Hepatic stellate cell (primary cell): ENCODE data around the gene SLC19A3.
"Not testable (repeated sequence)": the region's sequence is repeated elsewhere in the genome, so short reads cannot be mapped to it uniquely, and the experiment has no call there.

Source experiments
- DNase-seq: peaks from one replicate; pipeline ENCODE4 v3.0.0; 2011; ENCODE audit warnings: low spot score

SLC19A3 gene

DNA sequence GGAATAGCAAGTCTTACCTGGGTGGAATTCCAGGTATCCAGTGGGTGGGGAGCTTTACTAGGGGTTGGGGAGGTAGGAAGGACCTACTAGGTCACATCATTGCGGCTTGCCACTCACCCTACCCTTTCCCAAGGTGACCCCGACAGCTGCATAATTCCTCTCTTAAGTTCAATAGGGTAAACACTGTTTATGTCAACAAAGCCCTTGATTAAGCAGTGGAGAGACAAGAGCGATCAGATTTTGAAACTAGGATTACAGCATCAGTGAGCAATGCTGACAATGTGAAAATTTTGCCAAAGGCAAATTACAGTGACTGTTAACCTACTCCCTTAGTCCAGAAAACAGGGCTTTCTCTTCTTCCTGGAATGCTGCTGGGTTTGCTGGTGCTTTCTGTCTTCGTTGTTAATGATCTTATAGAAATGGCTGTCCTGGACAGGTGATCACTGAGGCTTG, 14.5 kb downstream of the SLC19A3 start:
- no peak for DNase-seq

DNA sequence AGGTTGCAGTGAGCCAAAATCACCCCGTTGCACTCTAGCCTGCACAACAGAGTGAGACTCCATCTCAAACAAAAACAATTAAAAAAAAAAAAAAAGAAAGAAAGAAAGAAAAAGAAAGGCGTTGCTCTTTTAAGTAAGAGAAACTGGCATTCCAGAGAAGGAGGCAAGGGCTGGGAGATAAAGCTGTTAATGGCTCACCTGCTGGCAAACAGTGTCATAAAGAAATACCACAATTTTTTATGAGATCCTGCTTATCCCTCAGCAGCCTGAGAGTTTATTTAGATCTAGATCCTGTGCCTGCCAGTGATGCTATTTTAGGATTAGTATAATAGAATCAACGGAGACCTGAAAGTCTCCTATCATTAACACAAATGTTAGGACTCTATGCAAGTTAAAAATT, 16.3 kb downstream of the SLC19A3 start:
- no peak for DNase-seq

DNA sequence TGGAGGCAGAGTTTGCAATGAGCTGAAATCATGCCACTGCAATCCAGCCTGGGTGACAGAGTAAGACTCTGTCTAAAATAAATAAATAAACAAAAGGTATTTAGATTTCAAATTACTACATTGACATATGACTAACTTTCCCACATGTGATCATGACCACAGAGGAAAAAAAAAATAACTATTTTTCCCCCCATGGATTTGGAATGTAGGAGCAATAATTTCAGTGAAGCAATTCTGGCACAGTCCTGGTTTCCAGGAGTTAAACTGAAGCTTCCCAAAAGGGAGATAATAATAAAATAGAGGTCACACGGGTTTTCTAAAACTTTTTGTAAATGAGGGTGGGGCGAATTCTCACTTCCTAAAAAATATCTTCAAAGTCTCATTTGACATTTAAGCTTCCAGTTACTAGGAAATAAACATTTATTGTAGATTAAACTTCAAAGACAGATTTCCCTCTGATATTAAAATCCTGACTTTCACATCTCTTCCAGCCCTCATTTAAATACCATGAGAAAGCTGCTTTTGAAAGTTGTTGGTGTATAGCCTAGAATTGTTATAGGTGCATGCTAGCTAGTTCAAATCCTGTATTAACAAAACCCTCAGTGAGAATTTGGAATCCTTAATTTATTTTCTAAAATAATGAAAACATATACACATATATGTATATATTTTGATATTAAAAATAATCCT, 20.7 kb downstream of the SLC19A3 start:
- DNase-seq, result no peak

DNA sequence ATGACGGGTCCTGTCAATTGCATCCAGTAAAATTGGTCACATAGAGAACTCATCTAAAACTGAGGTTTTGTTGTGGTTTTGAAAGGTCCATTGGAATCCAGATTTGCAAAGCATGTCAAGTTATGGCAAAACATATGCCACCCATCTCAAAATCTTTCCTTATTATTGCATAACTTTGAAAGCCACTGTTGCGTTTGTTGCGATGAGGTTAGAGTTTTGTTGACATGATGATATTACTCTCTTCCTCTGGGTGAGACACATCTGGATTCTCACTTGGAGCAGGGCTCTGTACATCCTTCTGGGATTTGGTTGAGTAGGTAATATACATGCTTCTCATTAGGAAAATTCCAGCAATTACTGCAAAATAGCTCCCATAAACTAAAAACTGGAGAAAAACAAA, 30.6 kb downstream of the SLC19A3 start:
- no peak for DNase-seq

DNA sequence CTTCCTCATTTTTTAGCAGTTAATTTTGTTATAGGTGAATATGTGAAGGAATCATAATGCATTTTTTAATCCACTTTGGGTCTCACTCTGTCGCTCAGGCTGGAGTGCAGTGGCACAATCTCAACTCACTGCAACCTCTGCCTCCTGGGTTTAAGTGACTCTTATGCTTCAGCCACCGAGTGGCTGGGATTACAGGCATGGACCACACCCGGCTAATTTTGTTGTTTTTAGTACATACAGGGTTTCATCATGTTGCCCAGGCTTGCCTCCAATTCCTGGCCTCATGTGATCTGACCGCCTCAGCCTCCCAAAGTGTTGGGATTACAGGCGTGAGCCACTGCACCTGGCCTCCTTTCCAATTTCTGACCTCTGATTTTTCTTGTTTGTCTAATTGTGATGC, 33.6 kb downstream of the SLC19A3 start:
- no peak for DNase-seq

DNA sequence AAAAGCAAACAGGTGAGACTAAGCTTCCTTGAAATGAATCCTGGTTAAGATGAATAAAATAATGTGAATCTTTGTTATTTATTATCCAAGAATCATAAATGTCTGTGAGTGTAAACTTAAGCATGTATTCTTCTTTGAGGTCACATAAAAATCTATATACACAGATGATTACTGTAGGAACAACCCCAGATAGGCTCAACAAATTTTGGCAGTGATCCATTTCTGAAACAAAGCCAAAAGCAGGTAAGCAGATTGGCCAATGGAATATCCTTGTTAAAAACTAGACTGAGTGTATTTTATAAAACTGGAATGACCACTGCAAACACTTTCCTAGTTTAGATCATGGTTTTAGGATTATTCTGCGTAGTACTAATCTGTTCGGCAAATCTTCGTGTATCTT, 39.9 kb downstream of the SLC19A3 start:
- DNase-seq, result no peak

DNA sequence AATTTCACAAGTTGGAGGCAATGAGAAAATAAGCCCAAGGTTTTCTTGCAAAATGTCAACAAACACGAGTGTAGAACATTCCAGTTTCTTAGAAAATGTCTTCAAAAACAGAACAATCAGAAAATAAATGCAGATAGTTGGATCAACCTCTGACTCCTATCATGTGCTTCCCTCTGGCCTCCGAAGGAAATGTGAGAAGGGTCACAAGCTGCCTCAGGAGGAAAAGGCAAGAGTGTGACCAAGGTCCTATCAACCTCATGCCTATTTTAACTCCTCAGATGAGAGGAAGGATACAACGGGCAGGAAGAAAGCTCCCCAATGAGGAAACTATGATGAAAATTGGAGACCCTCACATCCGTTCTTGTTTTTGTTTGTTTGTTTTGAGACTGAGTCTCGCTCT, 43.3 kb downstream of the SLC19A3 start:
- no peak for DNase-seq

DNA sequence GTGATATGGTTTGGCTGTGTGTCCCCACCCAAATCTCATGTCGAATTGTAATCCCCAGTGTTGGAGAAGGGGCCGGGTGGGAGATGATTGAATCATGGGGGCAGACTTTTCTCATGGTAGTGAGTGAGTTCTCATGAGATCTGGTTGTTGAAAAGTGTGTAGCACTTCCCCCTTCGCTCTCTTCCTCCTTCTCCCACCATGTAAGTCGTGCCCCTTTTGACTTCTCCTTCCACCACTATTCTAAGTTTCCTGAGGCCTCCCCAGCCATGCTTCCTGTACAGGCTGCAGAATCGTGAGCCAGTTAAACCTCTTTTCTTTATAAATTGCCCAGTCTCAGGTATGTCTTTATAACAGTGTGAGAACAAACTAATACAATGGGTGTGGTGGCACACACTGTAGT, 44.2 kb downstream of the SLC19A3 start:
- DNase-seq, result not testable (repeated sequence)

DNA sequence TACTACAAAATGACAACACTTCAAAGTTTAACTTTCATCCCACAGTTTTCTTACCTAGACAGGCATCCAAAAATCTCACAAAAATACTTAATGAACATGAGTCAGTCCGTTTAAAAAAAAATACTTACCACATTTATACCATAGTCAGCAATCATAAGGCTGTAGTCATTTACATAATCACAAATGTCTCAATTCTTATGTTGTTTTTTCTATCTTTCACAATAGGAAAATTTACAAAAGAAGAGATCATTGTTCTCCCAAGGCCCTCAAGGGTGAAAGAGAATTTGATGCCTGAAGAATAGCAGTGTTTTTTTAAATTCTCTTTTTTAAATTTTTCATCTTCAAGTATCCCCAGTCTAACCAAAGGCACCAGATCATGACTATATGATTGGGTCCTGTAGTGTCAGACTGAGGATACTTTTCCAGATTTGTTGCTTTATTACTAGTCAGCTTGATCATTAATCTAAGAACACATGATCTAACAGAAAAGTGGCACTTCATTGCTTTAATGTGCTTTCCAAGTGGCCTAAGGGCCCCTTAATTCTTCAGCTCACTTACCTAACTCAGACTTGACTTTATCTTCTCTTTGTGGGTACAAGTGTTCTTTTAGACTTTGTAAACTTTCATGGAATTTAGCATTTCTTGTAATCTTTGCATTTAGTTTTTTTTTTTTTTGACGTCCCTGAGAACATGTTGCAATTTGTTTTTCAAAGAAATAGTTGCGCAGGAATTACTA, 46.5 kb downstream of the SLC19A3 start:
- no peak for DNase-seq

DNA sequence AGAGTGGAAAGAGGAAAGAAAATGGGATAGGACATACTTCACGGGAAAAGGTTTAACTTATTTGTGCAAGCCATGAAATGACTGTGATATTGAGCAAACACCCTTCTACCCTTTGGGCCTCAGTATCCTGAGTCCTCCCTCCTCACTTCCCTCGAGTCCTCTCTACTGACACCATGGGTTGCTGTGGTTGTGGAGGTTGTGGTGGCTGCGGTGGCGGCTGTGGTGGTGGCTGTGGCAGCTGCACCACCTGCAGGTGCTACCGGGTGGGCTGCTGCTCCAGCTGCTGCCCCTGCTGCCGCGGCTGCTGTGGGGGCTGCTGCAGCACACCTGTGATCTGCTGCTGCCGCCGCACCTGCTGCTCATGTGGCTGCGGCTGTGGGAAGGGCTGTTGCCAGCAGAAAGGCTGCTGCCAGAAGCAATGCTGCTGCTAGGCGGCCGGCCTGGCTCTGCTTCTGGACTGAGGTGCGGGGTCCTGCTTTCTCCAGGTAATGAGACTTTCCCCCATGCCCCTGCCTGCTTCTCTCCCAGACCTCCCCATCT, 51.1 kb downstream of the SLC19A3 start, which contains the start of gene SCYGR5:
SCYGR5 (plus strand) TSS at position 174 of the 540 bp plus-strand sequence; CDS start at position 174, 0 bp downstream.
- DNase-seq, result not testable (repeated sequence)

DNA sequence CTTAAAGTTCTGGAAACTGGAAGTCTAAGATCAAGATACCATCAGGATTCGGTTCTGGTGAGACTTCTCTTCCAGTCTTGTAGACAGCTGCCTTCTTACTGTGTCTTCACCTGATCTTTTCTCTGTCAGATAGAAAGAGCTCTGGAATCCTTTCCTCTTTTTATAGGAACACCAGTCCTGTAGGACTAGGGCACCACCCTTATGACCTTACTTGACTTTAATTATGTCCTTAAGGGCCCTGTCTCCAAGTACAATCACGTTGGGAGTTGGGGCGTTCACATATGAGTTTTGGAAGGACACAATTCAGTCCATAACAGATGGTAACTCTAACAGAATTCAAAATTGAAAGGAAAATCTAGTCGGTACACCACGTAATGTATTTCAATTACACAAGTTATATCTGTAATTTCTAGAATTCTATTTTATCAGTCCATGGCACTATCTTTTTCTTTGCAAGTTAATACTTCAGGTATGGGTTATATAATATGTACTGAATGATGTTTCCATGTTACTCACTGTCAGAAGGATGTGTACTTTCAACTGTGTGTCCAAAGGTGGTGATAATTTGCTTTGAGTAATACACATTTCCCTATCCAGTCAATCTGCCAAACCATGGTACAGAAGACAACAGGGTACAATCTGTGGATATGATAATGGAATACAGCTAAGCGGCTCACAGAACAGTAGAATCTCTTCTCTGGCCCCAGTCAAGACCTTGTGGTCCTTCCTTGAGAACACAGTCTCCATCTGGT, 52.5 kb downstream of the SLC19A3 start:
- DNase-seq, result no peak

DNA sequence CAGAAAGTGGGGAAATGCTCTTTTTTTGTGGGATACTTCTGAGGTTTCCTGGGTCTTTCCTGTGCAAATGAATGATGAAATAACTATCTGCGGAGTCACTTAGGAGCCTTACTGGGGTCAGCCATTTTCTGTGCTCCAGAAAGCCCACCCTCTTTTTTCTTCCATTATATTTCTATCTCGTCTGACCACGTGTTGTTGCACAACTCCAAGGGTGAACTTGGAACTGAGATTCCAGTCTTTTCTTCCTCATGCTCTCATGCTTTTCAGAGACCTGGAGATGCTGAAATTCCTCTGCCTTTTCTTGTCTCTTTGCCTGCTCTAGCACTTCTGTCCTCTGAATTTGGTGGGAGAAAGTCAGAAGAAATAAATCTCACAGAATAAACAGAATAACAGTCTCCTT, 56.0 kb downstream of the SLC19A3 start:
- no peak for DNase-seq

DNA sequence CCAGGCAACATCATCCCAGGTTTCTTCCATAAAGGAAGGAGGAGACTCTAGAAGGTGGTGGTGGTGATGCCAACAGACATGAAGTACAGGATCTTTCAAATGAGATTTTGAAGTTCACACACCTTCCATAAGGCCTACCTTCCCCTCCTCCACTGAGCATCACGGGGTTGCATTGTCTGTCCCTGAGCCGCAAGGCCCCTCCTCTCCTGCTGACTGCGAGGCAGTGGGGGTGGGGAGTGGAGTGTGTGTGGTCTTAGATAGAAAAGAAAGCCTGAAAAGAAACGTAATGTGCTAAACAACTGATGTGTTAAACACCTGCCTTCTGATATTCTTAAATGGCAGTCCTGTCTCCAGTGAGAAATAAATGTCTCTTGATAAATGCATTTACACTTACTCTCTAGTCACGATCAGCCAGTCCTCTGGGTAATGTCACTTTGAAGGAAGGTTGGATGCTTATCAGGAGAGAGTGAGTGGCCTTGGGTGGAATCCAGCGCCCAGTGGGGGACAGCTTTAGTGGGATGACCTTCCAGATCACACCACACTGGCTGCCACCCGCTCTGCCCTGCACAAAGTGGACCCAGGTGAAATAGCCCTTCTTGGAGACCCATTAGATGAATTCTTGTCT, 56.7 kb downstream of the SLC19A3 start:
- no peak for DNase-seq

DNA sequence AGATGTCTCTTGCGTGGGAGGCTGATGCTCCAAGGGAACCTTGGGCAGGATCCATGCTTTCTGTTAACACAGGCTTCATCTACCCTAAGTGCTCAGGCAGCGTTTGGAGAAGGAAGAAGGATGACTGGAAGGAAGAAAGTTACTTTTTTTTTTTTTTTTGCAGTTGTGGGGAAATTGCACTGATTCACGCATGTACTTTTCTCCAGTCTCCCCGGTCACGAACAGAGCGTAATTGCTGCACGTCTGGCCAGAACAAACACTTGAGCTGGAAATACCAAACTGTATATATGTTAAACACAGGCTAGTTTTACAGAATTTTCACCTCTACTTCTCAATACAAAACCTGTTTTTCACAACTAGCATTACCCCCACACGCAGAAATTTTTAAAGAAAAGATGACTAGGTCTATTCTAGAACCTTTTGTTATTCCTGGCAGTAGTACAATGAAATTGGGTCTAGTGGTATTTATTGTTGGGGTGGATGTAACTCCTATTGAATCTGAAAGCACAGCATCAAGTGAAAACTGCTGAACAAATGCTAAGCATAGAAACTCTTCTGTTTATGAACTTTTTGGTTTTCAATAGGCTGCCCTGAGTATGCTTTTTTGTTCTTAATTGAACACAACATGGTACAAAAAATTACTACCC, 60.5 kb downstream of the SLC19A3 start:
- DNase-seq, result no peak

DNA sequence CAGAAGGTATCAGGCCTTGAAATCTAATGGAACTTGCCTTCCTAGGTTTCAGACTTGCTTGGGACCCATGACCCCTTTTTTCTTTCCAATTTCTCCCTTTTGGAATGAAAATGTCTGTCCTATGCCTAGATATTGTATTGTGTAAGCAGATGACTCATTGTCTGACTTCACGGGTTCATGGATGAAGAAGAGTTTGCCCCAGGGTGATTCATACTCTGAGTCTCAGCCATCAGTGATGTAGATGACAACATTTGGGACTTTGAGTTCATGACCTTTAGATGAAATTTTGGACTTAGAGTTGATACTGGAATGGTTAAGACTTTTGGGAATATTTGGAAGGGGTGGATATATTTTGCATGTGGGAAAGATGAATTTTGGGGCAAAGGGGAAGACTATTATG, 62.4 kb downstream of the SLC19A3 start:
- DNase-seq, result peak; percentile 68

DNA sequence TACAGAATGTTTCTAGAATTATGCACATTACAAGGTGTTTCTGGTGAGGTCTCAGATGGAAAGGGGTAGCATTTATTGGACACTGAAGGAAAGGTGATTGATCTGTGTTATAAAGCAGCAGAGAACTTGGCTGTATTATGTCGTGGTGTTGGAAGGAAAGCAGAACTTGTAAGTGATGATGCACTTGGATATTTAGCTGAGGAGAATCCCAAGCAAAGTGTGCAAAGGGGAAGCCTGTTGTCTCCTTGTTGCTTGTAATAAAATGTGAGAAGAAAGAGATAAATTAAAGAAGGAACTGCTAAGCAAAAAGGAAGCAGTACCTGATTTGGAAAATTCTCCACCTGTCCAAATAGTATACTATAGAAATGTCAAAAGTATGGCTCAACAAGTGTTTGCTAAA, 63.4 kb downstream of the SLC19A3 start:
- no peak for DNase-seq

DNA sequence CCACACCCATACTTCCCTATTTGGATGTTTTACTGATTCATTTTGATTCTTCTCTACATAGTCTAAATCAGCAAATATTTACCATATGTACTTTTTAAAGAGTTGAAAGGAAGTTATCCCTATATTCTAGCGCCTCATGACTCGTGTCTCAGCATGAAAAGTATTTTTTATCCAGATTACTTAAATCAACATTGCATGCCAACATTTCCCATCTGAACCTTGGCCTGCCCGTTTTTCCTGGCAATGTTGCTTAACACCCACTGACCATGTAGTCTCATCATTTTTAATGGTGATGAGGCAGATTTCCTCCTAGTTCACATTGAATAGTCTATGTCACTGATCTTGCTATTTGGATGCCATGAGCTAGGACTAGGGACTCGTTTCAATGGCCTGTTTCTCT, 64.4 kb downstream of the SLC19A3 start:
- DNase-seq, result no peak

DNA sequence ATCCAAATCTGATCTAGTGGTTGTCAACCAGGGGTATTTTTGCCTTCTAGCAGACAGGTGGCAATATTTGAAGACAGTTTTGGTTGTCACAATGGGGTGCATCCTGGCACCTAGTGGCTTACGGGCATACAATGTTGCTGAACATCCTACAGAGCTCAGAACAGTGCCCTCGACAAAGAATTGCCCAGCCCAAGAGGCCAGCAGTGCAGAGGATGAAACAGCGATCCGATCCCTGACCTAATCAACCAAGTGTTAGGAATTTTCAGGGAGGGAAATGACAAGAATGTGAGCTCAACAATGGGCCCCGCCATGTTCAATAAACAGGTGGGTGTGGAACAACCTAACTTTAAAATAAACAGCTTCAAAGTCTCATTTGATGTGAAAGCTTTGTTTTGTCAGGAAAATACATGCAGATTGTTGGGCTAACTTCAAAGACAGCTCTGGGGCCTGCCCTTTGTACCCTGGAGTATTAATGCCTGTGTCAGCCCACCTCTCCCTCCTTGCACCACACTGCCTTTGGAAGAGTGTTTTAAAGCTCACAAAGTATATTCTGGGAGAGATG, 73.8 kb downstream of the SLC19A3 start:
- DNase-seq, result no peak

DNA sequence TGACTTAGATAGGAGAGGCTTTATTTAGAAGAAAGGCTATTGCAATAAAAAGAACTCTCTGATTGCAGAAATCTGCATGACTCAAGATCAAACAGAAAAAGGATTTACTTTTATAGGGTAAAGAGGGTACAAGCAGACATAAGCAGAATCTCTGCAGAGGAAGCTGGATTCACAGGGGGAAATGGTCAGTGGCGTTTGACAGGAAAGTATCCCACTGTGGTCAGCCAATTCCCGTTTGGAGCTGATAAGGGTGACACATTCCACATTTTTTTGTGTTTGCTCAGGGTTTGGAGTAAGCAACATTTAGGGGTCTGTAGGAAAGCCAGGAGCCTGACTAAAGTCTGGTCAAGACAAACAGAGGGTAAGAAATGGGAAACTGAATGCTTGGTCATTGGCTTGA, 75.2 kb downstream of the SLC19A3 start:
- no peak for DNase-seq

DNA sequence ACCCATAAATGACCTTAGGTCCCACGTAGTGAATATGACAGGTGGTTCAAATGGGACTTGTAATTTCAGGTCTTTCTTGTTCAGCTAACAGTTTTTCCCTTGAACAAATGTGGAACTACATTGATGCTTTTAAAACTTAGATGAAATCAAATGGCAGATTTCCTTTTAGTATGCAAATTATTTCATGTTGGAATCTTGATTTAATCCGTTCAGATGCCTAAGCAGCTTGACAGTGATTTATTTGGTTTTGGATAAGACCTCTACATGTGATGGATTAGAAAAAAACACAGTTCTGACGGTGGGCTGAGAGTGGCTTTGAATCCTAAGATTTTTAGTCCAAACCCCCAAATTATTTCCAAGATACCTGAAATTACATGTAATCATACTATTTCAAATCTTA, 83.6 kb downstream of the SLC19A3 start:
- DNase-seq, result no peak
